Sigmoid colon (tissue), 4 donors: ENCODE measurements around the gene FBXO2.

Experiments
- CTCF ChIP-seq, 4 experiments: fragments of 450-650 bp in 3 of 4; fragments of 200-600 bp in 1 of 4; IDR thresholded peaks; one replicate each; pipeline ENCODE4 v1.5.1; 2016 to 2019; ENCODE audit warnings: antibody characterized with exemption in 4 of 4, mild to moderate bottlenecking in 3 of 4, moderate library complexity in 2 of 4
- EP300 ChIP-seq, 4 donors: sonication (generic); formaldehyde crosslinking; IDR thresholded peaks; one replicate each; pipeline ENCODE4 v1.6.1; 2017; ENCODE audit warnings: antibody characterized with exemption in 4 of 4
- POLR2A ChIP-seq, 2 donors: fragments of 450-650 bp; IDR thresholded peaks; one replicate each; pipeline ENCODE4 v1.6.1; 2016; ENCODE audit warnings: antibody characterized with exemption in 2 of 2, mild to moderate bottlenecking in 2 of 2, moderate library complexity in 2 of 2
- POLR2AphosphoS5 ChIP-seq, 4 donors: sonication (generic); formaldehyde crosslinking; IDR thresholded peaks; one replicate each; pipeline ENCODE4 v1.6.1; 2017; ENCODE audit warnings: antibody characterized with exemption in 4 of 4

GRCh38 chr1:11646317-11646716, 7.9 kb downstream of the FBXO2 start:
- TF ChIP-seq POLR2AphosphoS5 (IDR thresholded peaks at IDR 0.05) (no peak), POLR2A (IDR thresholded peaks at IDR 0.05) (no peak), CTCF (IDR thresholded peaks at IDR 0.05) (no peak), EP300 (IDR thresholded peaks at IDR 0.05) (no peak)
